Measurements from ENCODE around the gene ADARB2.

Gene ADARB2

DNA sequence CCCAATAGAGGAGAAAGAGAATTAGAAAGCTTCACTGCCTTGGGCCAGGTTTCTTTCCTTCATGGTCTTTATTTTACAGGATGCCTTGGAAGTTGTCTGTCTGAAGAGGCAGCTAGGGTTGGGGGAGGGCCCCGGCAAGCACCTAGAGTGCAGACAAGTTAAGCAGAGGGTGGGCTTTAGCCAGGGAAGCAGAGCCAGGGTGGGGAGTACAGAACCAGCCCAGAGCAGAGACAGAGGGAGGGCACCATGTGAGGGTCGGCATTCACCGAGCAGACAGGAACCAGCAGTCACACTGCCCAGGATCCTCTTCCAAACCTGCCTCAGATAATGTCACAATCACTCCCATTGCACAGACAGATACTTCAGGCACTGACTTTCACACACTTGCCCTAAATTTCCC is 75.9 kb downstream of the ADARB2 start:
- no peak for DNase-seq

DNA sequence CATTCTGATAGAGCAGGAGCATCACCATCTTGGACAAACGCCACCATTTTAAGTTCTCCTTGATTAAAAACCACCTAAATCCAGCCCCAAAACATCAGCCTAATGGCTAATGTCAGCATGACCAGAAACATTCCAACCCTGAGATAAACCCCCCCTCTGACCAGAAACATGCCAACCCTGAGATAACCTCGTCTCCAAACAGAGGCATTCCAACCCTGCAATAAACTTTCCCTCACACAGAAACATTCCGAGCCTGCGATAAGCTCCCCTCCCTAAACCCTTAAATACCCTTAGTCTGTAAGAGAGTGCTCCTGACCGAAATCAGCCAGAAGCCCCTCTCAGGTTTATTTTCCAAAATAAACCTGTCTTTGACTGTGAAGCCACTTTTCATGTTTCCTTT is 76.5 kb downstream of the ADARB2 start:
- no peak for DNase-seq

DNA sequence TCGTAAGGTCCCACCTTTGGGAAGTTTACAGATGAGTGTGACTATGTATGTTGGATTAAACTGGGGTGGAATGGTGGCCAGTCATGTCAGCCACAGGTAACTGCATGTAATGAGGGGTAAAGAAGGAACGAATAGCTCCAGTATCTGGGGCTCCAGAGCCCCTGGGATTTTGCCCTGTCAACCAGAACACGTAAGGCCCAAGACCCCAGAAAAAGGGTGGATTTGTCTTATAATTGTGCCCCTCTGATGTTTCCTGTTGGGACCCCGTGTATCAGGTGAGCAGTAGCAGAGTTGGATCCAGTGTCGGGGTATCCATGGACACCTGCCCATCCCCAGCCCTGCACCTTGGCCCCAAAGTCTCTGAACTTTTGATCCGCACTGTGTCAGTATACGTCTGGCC is 76.9 kb downstream of the ADARB2 start:
- DNase-seq = no peak

DNA sequence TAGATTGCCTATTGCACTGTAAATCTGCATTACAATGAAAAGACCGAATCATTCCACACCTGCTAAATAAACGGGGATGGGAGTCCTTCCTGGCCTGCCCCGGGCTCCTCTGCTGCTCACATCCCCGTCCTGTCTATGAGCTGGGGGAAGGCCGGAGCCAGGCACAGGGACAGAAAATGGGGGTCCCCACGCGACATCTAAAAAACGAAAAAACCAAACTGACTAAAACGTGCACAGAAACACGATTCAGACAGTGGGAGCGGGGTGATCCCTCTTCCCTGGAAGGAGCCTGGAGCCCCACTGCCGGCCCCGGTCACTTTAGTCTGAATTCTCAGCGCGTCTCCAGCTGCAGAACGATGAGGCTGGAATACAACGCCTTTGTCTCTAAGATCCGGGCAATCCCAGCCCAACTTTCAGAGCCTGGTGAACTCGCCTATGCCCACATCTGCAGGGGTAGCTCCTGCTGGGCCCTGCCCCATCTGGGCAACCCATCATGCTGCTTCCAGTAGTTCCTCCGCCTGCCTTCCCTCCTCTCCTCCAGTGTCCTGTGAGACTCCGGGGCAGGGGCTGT is 78.0 kb downstream of the ADARB2 start:
- no peak for DNase-seq

DNA sequence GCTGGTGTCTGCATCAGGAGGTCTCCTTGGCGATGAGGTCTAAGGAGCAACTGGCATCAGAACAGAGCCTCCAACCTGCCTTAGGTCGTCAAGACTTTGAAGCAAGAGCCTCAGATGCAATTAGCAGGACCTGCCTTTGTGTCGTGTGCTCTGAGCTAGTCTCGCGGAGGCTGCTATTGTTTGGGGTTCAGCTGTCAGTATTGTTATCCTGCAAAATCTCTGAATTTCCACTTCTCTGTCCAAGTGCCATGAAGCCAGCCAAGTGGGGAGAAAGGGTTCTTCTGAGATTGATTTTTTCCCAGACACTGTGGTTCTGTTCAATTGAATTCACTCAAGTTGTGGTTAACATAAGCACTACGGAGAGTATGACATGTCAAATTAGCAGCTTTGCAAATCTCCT is 78.7 kb downstream of the ADARB2 start:
- no peak for DNase-seq

DNA sequence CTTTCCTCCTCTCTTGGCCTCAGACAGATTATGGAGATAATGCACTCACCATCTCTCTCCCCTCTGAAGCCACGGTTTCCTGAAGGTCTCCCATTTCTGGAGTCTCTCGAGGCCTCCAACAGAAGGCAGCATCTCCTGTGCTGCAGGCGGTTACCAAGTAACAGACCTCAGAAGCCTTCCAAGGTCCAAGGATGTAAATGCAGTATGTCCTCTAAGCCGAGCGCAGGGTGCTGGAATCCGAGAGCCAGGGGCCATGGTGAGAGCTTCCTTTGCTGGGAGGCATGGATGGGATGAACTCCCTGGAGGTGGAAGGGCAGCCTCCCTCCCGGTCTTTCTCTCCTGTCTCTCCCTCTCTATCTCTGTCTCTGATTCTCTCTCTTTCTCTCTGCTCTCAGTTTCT is 79.8 kb downstream of the ADARB2 start:
- no peak for DNase-seq

DNA sequence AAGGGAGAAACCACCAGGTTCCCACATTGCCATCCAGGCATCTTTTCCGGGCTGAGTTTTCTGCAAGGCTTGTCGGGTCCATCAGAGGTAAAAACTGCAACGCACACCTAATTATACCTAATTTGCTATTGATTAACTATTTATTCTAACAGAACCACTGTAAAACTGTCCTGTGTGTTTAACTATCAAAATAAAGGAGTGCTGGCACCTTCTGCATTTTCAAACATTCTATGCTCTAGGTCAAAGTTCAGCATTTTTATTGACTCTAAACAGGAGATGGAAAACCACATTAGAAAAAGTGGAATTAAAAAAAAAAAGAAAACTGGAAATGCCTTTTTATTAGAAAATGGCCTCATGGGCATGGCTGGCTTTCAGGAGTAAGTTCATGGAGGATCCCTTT is 82.0 kb downstream of the ADARB2 start:
- DNase-seq = no peak

DNA sequence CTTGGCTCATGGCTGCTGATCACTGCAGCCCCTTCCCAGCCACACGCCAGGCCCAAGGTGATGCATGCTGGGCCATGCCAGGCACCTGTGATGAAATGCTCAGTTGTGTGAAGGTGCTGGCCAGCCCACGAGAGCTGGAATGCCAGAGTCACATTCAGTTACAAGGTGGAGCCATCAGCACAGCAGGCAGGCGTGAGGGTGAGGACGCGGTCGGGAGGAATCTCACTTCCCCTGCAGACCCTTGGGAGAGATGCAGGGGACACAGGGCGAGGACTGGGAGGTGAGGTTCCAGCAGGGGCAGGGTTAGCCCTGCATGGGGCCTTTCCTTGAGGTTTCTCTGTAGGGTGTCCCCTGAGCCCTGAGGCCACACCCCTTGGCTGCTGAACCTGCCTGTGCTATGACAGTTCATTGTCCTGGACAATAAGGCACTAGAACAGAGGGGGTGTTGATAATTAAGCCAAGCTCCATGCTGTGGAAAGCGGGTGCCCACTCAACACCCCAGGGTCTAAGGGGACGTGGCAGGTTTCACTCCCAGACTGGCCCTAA is 82.4 kb downstream of the ADARB2 start:
- no peak for DNase-seq

DNA sequence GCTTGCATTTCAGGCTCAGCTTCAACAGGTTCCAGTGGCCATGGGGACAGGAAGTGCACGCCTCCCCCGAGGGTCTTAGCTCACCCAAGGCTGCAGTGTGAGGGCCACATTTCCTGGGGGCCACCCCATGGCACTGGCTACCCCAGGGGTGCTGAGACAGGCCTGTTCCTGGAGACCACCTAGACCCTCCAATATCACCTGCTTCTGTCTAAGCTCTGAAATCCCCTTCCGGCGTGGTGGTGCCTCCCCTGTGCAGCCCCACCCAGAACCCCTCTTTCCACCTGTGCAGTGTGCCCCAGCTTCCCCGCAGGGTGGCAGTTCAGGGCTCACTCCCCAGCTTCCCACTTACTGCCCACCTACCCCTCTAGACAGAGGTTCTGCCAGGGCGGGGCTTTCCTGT is 83.1 kb downstream of the ADARB2 start:
- DNase-seq = no peak

DNA sequence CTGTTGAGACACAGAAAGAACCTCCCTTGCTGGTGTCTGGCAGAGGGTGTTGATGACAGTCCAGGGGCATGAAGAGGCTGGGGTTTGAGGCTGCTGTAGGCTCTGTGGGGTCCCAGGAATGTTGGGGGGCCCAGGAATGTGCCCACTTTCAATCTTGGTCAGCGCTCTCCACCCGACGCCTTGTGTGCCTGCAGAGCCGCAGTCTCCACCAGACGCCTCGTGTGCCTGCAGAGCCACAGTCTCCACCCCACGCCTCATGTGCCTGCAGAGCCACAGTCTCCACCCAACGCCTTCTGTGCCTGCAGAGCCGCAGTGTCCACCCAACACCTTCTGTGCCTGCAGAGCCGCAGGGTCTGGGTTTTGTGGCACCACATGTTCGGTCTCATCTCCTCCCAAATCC is 84.0 kb downstream of the ADARB2 start:
- DNase-seq = no peak

DNA sequence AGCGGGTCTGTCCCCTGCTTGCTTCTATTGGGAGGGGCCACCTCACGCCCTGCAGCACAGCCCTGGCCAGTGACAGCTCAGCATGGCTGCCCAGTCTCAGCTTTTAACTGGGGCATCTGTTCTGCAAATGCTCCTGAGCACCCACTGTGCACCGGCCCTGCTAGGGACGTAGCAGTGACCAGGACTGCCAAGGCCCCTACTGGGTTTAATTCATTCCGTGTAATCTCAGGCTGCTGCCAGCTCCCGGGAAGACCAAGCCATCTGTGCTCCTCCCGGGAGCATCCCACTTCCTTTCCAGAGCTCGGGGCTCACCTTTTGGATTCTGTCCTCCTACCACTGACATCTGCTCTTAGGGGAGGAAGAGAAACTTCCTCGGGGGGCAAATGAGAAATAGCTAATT is 85.2 kb downstream of the ADARB2 start:
- DNase-seq = no peak

DNA sequence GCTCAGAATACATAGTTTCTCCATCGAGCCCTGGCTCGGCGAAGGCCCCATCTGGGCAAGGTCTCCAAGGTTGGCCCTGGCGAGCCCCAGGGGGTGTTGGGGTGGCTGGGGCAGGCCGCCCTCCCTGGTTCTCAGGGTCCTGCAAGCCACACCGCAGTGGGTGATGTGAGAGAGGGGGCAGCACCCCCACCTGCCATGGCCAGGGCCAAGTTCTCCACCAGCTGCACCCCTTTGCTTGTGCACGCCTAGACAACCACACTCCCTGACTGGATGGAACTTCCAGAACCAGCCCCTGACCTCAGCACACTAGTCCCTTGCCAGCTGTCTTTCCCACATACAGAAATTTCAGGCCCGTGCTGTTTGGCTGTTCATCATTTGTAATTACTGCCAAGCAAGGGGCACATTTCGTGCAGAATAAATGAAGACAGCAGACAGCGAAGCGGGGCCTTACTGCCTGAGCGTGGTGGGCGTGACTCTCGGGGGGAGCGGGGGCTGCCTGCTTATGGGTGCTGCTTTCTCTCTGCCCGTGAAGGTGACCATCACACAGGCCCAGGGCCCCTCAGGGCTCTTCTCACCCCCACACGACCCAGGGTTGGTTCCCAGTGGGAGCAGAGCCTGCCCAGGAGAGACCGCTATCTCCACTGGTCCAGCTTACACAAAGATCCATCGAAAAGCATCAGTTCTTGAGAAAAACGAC is 85.9 kb downstream of the ADARB2 start:
- DNase-seq = no peak

DNA sequence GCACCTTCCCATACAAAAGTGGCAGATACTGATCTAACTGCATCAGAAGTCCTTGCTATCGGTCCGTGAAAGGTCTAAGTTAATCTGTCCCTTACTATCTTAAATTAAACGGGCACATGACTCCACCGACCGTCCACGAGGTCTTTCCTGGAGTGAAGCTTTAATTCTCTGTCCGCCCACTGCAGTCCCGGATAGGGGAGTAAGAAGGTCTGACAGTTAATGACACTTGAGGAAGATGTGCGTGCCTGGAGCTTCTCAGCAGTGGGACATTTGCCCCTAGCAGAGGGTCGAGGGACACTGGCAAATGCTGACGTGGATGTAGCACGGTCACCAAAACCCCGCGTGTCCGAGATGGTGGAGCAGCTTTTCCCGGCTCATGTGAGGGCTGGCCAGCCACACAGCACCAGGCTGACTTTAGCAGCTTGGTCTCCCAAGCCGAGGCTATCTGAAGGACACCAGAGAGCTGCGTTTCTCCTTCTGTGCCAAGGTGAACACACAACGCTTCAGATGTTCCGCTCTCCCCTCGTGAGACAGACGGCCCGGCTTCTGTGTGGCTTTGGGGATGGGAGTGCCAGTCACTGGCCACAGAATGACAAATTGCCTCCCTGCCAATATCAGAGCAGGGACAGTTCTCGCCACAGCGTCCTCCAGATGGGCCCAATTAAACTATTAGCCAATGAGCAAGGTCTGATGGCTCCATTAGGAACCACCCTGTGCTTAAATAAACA is 86.6 kb downstream of the ADARB2 start:
- DNase-seq = no peak

DNA sequence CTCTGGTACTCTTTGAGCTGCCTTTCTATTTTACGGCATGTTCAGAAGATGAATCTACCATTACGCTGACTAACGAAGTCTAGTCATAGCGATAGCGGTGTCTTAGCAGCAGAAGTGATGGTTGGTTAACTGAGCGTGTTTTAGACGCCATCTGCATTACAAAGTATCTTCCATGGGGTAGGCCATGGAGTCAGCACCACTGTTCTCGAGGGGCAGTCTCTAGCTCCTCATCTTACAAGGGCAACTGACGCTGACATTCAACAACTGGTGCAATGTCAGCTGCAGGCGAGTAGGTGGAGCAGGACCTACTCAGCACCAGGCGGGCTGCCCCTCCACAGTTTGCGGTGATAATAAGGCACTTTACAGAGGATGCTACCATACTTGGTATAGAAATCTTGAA is 88.7 kb downstream of the ADARB2 start:
- no peak for DNase-seq

DNA sequence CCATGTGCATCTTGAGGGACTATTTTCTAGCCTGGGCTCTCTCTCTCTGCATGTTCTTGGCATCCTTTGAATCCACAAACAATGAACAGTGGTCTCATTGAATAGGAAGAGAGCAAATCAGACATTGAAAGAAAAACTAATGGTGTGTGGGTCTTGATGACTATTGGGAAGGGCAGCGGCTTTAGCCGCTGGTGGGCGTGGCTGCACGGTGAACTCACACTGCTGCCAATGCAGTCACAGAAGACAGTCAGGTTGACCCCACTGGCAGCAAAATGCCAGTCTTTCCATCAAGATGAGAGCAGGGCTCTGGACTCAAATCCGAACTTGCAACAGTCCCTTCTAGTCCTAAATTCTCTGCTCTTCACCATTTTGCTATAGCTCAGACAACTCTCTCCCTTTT is 91.0 kb downstream of the ADARB2 start:
- no peak for DNase-seq

DNA sequence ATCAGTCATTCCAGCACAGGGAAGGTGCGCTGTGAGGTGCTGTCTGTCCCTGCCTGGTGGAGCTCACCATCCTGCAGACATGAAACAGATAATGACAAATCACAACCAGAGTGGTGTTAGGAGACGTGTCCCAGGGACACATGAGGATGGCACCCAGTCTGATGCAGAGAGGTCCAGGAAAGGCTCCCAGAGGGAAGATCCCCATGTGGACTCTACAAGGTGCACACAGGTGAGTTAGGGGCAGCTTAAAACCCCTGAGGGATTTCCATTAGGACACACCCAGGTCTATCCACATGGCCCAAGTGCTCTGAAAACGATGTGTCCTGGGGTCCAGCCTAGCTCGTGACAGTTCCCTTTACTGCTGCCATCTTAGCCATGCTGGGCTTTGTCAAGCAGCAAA is 91.4 kb downstream of the ADARB2 start:
- DNase-seq = no peak

DNA sequence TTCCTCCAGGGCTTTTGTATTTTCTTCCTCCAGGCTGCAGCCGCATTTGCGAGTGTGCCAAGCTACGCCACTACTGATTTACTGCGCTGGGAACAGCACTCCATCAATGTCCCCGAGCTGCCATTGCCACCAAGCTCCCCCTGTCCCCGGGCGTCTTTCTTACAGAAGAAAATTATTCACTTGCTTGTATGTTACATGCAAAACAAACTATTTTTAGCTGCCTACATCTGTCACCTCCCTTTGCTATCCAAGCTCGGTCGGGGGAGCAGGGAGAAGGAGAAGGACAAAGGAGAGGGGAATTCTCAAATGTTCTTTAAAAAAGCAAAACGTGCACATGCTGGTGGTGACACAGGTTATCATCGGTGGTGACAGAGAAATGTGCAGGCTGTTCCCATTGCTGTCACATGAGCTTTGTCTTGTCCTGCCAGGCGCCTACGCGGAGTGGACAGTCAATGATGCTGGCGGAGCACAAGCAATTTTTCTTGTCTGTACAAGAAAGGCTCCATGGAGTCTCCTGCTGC is 93.1 kb downstream of the ADARB2 start:
- DNase-seq = no peak

DNA sequence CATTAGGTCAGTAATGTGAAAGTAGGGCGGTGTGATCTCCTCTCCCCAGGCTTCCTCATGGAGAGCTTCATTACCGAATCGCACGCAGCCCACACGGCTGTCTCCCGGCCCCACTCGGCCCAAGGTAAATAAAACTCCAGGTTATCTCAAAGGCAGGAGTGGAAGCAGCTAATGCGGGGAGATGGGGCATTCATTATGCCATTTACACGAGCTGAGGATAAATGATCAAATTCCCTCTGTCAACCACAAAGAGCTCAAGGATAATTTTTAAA is 93.5 kb downstream of the ADARB2 start:
- DNase-seq = no peak

DNA sequence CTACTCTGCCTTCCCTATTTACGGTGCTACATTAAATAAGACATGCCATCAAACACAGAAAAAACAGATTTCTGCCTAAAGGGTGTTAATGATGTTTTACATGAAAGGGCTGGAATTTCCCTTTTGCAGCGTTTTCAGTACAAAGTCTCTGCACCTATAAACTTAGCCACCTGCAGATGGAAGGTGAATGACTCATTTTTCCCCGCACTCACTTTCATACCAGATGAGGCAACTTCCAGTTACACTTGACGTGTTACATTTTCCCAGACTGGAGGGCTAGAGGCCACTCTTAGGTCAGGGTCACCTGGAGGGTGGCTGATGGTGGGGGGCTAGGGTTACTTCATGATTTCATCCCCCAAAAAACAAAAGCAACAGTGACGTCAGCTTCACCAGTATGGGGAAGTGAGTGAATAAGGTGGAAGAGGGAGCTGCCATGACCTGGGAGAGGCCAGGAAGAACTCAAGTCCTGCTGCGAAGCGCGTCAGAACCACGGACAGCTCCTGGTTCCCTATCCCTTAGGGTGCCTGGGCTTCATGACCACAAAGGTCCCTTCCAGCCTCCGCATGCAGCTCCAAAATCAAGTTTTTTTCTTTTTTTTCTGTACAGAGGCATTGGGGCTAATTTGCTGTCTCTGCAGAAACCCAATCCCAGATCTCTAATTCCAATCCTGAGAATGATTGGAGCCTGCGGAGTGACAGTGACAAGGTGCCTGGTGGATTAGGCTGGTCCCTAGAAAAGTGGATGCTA is 94.0 kb downstream of the ADARB2 start:
- DNase-seq = peak; percentile 60

DNA sequence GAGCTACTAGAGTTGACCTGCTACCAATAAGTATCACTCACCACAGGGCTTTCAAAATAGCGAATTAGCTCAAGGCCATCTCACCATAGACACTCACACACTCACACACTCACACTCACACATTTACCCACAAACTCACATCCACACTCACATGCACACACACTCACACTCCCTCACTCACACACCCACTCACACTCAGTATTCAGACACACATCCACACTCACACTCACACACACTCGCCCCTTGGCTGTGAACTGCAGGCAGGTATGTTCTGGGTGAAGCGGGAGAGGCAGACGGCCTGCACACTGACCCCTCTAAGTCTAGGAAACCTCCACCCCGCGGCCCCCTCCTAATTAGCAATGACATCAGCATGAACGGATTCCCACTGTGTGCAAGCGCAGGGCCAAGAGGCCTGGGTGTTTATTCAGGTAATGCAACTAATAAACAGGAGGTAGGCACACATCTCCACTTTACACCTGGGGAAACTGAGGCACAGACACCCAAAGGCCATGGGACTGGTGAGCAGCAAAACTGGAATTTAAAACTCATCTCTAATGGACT is 94.6 kb downstream of the ADARB2 start:
- DNase-seq = no peak

DNA sequence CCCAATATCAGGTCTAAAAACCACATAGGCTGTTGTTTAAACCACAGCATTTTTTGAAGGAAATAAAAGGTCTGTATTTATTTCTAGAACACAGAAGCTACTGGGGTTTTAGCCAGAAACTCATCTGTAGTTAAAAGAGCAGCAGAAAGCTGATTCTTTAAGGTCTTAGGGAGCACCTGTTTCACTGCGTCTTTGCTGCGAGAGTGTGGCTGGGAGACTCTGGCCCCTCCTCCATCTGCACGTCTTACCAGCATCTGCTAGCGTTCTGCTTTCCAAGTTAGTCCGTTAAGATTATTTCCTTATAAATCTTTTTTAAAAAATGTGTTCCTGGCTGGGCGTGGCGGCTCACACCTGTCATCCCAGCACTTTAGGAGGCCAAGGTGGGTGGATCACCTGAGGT is 95.9 kb downstream of the ADARB2 start:
- no peak for DNase-seq

DNA sequence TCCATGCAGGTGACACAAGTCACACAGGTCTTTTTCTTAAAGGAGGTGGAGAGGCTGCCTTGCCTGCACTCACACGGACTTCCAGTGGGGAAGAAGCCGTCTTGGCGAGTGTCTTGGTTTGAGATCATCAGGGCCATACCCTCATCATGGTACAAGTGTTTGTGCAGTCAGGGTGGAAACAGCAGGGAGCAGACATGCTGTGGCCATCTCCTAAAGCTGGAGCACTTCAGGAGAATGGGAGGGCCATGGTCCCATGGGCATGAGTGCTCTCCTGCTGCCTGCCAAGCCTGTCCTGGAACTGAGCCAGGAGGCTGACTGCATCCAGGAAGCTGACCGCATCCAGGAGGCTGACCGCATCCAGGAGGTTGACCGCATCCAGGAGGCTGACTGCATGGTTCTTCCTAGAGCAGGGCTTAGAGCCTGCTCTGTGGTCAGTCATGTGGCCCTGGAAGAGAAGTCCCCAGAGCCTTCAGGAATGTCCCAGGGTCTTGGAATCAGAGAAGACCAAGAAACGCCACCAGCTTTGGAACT is 98.4 kb downstream of the ADARB2 start:
- no peak for DNase-seq

DNA sequence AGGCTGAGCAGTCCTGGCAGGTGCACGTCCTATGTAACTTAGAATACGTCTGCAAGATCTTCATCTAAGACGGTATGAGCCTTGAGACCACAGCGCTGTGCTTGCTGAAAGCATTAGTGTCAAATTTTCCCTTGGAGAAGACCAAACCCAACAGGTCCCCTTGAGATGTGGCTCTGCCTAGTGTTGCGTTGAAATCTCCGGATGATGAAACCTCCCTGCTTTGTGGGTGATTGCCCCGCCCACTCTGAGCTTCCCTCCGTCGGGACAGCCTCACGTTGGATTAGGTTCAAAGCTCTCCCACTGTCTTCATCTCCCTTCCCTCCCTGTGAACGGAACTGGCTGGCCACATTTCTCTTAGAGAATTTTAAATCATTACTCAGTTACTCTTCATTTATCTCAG is 102.0 kb downstream of the ADARB2 start:
- no peak for DNase-seq
